ENCODE data around the gene PRAMEF1.
"Not testable (repeated sequence)": the region's sequence is repeated elsewhere in the genome, so short reads cannot be mapped to it uniquely, and the experiment has no call there.

The PRAMEF1 gene, protein sequence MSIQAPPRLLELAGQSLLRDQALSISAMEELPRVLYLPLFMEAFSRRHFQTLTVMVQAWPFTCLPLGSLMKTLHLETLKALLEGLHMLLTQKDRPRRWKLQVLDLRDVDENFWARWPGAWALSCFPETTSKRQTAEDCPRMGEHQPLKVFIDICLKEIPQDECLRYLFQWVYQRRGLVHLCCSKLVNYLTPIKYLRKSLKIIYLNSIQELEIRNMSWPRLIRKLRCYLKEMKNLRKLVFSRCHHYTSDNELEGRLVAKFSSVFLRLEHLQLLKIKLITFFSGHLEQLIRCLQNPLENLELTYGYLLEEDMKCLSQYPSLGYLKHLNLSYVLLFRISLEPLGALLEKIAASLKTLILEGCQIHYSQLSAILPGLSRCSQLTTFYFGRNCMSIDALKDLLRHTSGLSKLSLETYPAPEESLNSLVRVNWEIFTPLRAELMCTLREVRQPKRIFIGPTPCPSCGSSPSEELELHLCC

DNA sequence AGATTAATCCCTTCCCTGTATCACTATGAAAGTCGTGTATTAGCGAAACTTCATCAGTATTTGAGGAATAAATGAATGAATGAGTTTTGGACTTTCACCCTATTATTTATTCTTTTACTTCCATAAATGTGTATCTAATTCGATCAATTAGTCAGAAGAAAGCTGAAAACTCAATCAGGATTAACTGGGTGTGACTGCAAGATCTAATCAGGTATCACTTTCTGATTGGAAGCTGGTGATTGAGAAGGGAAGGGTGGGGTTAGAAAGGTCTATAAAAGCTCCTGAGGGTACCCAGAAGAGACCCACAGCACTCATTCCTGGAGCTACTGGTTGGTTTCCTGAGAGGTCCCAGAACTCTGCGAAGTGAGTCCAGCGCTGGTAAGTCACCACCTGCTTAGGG, at the start of gene PRAMEF1:
TSS of gene PRAMEF1 (plus strand) at position 301 of the 400 bp plus-strand sequence. CDS start 1,831 bp downstream, outside the sequence.
- not testable (repeated sequence) for DNase-seq

DNA sequence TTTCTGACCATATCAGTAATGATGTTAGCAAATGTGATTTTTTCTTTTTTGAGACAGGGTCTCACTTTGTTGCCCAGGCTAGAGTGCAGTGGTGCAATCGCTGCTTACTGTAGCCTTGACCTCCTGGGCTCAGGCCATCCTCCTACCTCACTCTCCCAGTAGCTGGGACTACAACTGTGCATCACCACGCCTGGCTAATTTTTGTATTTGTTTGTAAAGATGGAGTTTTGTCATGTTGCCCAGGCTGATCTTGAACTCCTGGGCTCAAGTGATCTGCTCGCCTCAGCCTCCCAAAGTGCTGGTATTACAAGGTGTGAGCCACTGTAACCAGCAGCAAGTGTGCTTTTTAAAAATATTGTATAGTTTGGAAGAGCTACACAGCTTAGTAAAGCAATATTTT, 49.3 kb upstream of the PRAMEF1 start:
- DNase-seq, result no peak

DNA sequence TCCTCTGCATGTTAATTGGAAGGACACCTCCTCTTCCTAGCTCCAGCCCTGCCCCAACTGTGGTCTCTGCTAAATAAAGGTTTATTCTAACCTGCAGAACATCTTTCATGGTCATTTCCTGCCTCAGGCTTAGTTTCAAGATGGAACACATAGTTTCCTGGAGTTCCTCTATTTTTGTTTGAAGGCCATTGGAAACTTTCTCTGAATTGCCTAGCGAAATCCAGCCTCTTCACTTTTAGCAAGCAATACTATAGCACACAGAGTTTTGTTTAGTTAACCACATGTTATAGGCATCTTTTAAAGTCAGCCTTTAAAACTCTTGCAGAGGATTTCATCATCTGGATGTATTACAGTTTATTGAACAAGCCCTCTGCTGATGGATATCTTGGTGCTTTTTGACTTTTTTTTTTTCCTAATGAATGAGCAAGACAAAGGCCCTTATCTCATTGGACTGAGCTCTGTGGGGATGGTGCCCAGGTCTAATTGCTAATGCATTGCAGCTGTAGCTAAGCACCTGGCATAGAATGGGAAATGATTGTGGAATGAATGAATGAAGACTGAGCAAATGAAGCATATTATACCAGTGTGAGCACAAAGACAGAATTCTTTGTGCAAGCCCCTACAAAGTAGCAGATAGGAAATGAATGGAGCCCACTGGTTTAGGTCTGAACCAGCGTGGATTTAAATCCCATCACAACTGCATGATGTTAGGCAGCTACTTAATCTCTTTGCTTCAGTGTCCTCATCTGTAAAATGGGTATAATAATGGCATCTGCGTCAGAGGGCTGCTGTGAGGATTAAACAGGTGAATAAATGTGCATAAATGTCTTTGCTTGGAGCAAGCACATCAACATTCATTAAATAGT, 45.8 kb upstream of the PRAMEF1 start:
- DNase-seq, result peak; percentile 42

DNA sequence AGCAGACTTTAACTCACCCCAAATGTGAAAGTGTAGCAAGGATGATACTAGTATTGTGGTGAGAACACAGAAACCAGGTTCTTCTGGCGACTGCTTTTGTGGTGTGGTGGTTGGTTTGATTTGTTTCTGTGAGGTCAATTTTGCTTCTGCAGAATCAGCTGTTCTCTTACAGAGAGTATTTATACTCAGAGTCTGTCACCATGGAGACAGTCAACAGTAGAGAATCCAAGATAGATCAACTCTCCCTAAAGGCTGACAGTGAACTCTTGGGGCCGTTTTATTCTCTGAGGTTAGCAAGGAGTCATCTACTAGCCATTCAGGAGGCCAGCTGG, 45.2 kb upstream of the PRAMEF1 start, which contains the start of gene CFAP107:
TSS of gene CFAP107 (plus strand) at position 209 of the 332 bp plus-strand sequence. CDS start 231 bp downstream, outside the sequence.
- DNase-seq, result peak; percentile 22

DNA sequence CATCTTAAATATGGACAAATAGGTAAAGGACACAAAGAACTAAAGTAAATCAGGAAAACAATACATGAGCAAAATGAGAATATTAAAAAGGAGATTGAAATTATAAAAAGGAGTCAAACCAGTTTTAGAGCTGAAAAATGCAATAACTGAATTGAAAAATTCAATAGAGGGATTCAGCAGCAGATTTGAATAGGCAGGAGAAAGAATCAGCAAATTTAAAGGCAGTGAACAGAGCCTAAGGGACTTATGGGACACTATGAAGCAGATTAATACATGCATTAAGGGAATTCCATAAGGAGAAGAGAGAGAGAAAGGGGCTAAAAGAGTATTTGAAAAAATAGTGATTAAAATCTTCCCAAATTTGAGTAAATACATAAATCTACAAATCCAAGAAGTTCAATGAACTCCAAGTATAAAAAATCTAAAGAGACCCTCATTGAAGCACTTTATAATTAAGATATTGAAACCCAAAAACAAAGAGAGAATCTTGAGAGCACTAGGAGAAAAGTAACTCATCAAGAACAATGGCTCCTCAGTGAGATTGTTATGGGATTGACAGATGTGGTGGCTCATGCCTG, 42.3 kb upstream of the PRAMEF1 start:
- DNase-seq, result no peak

DNA sequence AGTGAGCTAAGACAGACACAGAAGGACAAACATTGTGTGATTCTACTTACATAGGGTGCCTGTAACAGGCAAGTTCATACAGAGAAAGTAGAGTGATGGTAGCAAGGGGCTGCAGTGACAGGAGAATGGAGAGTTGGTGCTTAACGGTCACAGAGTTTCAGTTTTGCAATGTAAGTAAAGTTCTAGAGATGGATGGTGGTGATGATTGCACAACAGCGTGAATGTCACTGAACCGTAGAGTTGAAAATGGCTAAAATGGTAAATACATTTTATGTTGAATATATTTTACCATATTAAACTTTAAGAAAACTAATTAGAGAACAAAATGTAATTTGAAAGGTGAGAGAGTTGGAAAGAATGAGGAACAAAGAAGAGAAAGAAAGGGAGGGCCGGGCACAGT, 36.5 kb upstream of the PRAMEF1 start:
- no peak for DNase-seq

DNA sequence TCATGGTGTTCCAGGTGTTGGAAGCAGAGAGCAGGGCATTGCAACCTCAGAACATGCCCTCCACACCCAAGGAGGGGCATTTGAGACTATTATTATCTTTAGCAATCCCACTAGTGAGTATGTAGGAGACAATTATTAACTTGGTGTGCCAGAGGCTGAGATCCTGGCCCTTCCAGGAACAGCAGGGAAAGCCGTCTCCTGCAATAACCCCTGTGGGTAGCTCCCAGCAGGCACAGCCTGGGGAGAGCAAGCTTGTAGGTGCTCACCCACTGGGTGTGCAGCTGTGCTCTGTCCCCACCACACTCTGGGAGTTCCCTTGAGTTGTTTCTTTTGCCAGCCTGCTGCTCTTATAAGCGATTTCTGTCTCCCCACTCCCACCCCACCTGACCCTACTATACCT, 34.9 kb upstream of the PRAMEF1 start:
- no peak for DNase-seq

DNA sequence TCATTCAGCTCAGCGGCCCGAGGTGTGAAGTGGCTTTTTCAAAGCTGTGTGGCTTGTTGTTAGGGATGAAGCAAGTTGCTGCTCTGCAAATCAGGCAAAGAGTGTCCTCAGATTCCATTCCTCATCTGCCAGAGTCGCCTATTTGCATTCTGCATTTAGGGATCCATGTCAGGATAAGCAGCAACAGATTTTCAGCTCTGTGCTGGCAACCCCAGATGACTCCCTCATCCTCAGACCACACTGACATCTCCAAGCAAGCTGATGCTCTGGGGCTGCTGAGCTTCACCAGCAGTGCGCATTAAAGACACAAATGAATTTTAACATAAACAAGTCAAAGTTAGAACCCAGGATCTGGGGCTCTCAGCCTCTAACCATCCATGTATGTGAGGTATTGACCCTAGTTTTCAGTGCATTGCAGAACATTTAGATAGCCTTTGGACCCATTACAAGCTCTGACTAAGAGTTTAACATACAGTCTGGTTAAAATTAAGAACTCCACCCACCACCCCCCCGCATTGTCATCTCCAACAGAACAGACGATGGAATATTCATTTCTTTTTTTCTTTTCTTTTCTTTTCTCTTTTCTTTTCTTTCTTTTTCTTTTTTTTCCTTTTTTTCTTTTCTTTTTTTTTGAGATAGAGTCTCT, 34.3 kb upstream of the PRAMEF1 start:
- DNase-seq, result peak; percentile 1

DNA sequence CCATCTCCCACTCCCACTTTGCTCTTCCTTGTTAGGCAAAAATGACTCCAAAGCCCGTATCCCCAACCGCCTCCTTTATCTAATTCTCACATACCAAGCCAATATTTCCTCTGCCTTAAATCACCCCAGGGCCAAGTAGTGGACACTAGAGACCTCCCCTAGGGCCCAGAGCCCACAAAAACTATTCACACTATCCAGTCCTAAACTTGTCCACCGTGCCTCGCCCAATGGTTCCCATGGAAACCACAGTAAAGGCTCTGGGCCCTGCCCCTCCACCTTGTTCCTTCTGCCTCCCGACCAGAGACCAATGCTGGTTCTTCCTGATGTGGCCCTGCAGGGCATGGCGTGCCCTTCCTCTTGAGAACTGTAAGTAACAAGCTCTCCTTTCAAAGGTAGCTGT, 33.4 kb upstream of the PRAMEF1 start:
- no peak for DNase-seq

DNA sequence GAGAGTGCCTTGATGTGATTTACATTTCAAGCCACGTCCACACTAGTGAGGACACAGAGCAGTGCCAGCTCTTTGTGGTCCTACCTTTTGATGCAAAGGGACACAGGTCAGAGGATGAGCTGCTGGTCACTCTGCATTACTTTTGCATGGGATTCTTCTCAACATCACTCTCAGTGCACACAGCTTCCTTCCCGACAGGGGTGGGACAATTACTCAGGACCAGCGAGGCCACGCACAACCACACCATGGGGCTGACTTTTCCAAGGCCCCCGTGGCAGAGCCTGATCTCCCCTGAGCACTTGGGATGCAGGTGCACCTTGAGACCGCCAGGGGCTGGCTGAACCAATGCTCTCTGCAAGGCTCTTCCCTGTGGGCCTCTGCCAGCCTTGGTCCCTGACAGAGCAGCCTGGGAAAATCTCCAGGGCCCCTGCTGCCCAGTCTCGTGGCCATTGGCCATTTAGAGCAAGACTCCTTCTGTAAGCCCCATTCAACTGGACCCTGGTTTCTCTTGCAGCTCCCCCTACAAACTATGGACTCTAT, 30.9 kb upstream of the PRAMEF1 start:
- DNase-seq, result no peak

DNA sequence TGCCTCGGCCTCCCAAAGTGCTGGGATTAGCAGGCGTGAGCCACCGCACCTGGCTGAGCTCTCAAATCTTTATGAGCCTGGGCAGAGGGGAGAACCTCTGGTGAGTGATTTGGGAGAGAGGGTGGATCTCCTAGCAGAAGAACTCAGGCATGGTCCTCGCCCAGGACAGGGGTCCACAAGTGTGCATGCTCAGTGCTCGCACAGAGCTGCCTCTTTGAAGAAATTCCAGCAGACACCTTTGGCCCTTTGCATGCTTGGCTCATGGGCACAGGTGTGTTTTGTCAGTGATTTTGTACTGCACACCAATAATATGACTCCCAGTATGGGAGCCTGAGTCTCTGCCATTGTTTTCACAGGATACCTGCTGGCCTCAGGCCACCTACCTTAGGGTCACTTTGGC, 29.4 kb upstream of the PRAMEF1 start:
- DNase-seq, result no peak

DNA sequence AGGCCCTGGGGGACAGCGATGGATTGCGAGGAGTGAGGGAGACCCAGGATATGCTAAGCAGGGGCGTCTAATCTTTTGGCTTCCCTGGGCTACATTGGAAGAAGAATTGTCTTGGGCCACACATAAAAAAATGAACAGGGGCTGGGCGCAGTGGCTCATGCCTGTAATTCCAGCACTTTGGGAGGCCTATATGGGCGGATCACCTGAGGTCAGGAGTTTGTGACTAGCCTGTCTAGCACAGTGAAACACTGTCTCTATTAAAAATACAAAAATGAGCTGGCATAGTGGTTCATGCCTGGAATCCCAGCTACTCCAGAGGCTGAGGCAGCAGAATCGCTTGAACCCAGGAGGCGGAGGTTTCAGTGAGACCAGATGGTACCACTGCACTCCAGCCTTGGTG, 28.4 kb upstream of the PRAMEF1 start:
- no peak for DNase-seq

DNA sequence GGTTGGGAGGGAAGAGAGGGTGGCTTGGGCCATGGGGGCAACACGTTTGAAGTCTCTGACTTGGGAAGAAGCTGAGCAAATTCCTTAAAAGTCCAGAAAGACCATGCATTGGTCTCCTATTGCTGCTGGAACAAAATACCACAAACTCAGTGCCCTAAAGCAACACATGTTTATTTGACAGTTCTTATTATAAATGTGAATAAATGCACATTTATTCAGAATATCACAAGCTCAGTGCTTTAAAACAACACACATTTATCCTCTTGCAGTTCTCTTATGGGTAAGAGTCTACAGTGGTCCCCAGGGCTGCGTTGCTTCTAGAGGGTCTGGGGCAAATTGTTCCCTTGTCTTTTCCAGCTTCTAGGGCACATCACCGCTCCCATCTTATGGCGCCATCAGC, 27.7 kb upstream of the PRAMEF1 start:
- no peak for DNase-seq

DNA sequence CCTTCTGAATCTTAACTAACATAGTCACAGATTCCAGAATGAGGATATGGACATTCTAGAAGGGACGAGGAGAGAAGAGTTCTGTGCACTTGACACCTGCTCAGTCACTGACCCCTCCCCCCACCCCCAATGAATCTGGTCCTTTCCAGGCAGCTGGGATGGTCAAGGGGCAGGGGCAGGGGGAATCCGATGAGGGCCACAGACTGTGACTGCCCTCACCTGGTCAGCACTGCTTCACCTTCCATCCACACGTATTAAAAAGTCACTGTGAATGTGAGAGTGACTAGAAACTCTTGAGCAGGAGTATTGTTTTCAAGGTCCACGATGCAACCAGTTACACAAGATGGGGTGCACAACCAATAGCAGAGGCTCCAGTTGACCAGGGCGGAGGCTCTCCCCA, 27.2 kb upstream of the PRAMEF1 start:
- no peak for DNase-seq

DNA sequence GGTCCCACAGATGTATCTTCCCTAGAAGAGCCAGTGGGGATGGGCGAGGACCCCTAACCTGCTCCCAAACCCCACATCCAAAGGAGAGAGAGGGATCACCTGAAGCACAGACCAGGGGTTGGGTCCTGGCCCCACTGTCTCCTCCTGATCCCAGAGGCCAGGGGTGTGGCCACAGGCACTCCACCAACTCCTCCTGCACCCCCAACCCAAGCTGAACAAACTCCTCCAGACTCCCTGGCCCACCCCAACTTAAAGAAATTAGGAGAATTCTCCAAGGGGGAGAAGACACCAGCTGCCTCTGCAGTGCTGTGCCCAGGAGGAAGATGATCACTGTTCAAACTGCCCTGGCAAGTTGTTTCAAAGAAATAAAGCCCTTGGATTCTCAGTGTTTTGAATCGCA, 22.2 kb upstream of the PRAMEF1 start:
- DNase-seq, result no peak

DNA sequence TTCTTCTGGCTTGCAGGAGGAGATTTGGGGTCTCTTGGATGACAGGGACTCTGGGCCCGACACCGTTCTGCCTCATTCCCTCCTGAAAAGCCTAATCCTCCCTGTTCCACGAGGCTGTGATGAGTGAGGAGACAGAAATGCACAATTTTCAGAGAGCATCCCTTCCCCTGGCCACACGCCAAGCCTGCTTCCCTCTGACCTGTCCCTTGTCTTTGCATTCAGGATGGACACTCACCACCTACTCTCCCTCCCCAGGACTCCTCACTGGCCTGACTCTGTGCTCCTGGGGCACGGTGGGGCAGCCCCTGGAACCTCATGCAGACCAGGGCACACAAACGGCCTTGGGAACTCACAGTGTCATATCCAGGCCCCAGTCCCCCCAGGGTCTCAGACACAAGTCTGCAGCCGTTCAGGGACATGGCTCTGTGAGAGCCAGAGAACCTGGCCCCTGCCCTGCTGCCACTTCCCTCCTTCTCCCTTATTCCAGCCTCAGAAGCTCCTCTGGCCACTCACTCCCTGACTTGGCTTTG, 21.2 kb upstream of the PRAMEF1 start:
- no peak for DNase-seq

DNA sequence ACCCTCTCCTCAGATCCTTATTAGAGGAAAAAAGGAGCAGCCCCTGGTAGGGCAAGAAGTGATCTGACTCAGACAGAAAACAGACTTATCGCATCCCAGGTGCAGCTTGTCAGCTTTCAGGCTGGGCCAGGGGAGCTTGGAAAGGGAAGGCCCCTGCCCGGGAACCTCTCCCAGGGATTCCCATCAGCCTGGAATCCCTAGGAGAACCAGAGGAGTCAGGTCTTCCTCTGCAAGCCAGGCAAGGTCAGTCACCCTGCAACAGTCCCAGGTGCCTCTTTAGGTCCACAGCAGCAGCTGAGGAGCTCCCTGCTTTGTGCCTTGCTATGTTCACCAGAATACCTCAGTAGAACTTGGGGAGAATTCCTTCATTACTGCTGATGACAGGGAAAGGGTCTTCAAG, 20.6 kb upstream of the PRAMEF1 start:
- DNase-seq, result no peak

DNA sequence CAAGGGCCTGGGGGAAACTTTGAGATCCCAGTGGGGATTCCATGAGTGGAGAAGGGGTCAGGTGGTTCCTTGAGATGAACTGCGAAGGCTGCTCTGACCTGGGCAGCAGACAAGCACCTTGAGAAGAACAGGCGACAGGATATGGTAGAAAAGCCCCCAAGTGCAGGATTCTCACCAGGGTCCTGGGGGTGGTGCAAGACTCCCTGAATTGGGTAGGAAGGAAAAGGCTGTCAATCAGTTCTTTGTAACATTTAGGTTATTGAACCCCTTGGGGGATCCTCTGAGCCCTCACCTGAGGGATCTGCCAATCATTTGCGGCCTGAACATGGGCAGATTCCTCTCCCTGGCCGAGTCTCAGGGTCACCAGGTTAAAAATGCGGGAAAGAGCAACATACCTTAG, 20.0 kb upstream of the PRAMEF1 start:
- DNase-seq, result no peak

DNA sequence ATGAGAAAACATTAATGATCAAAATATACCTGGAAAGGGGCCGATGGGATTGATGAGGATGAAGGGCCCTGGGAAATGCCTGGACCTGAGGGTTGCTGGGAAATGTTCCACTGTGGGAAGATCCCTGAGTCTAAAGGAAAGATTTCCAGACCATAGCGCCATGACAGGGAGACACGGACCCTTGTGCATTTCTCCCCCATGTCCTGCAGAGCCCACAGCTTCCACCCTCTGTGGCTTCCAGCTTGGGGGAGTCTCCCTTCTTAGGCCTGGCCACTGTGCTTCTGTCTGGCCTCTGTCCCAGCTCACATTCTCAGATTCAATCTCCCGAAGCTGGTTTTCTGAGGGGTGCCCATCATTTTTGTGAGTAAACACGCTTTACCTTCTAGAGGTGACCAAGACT, 18.7 kb upstream of the PRAMEF1 start:
- no peak for DNase-seq

DNA sequence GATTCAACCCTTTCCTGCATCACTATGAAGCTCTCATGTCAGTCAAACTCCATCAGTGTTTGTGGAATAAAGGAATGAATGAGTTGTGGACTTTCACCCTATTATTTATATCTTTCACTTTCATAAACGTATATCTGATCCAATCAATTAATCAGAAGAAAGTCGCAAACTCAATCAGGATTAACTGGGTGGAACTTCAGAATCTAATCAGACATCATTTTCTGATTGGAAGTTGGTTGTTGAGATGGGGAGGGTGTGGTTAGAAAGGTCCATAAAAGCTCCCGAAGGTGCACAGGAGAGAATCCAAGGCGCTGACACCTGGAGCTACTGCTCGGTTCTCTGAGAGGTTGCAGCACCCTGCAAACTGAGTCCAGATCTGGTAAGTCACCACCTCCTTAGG, 17.8 kb upstream of the PRAMEF1 start, which contains the start of gene PRAMEF12:
TSS of gene PRAMEF12 (plus strand) at position 301 of the 400 bp plus-strand sequence. CDS start 1,130 bp downstream, outside the sequence.
- DNase-seq, result no peak

DNA sequence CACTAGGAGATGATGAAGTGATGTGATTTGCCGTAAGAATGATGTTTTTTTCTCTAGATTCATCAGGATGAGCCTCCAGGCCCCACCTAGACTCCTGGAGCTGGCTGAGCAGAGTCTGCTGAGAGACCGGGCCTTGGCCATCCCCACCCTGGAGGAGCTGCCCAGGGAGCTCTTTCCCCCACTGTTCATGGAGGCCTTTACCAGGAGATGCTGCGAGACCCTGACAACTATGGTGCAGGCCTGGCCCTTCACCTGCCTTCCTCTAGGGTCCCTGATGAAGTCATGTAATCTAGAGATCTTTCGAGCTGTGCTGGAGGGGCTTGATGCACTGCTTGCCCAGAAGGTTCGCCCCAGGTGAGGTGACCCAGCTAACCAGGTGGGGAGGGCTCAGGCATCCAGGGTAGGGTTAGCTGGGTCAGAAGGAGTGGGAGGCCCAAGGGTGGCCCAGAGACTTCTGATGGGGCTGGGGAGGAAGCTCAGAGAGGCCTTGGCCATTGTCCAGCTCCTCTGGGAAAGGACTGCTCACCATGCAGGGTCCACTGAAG, 16.3 kb upstream of the PRAMEF1 start:
- no peak for DNase-seq

DNA sequence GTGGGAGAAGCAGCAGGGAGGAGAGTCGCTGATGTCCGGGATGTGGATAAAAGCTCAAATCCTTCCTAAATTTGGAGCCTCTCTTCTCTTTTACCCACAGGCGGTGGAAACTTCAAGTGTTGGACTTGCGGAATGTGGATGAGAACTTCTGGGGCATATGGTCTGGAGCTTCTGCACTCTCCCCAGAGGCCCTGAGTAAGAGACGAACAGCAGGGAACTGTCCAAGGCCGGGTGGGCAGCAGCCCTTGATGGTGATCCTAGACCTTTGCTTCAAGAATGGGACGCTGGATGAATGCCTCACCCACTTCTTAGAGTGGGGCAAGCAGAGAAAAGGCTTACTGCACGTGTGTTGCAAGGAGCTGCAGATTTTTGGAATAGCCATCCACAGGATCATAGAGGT, 15.8 kb upstream of the PRAMEF1 start:
- DNase-seq, result no peak
